Activated T-helper 17 cell treated with anti-CD3 and anti-CD28 coated beads, Interleukin-2, amount 50 U/mL, for 72 hours (primary cell): ENCODE data around the gene DRC1. TPM values are rescaled to one million over a fixed set of nuclear protein-coding genes. Genes with fewer than 3 reads are reported as not detected.

ENCODE experiments used
- ATAC-seq: fragments of 150-1000 bp; cut with Tn5 transposase; replicated peaks from 2 replicates; pipeline ENCODE4 v1.10.0; 2021; ENCODE audit warnings: mild to moderate bottlenecking, moderate library complexity
- H3K27ac Mint-ChIP-seq: one replicate; pipeline ENCODE4 v1.8.0; 2022; ENCODE audit warnings: mixed read lengths
- H3K27me3 Mint-ChIP-seq: one replicate; pipeline ENCODE4 v1.8.0; 2022; ENCODE audit warnings: mixed read lengths
- H3K36me3 Mint-ChIP-seq: one replicate; pipeline ENCODE4 v1.8.0; 2022; ENCODE audit warnings: low read depth, mild to moderate bottlenecking, mixed read lengths
- H3K4me1 Mint-ChIP-seq: one replicate; pipeline ENCODE4 v1.8.0; 2022; ENCODE audit warnings: mixed read lengths
- H3K4me3 Mint-ChIP-seq: one replicate; pipeline ENCODE4 v1.8.0; 2022; ENCODE audit warnings: mild to moderate bottlenecking, mixed read lengths
- H3K9me3 Mint-ChIP-seq: one replicate; pipeline ENCODE4 v1.8.0; 2022; ENCODE audit warnings: mixed read lengths
- total RNA-seq, 2 donors: library from RNA; stranded (reverse); gene quantifications; one replicate each; pipeline ENCODE4 v1.2.3, GENCODE V29; 2022

Gene DRC1
- total RNA-seq, 2 donors from 2014 or later = not detected

DNA sequence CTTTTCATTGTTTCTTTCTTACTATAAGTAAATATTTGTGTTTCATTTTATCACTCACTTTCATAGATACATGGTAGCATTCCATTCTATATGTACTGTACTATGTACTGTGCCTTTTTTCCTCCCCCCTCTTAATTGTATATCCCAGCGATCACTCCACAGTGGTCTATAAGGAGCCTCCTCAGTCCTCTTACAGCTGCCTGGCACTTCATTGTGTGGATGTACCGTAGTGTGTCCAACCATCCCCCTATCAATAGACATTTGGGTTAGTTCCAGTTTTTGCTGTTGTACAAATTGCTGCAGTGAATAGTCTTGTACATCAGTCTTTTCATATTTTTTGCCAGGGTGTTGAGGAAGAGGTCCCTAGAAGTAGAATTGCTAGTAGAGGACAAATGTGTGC, 21.4 kb upstream of the DRC1 start:
- H3K27ac Mint-ChIP-seq = no peak overlapping the region
- no peak for ATAC-seq
- peaks cover 5% of the 10 kb centered on the region for H3K4me1 Mint-ChIP-seq
- no peak overlapping the region for H3K4me3 Mint-ChIP-seq
- H3K27me3 Mint-ChIP-seq = no peaks in the 10 kb centered on the region
- peaks cover 96% of the 10 kb centered on the region for H3K36me3 Mint-ChIP-seq
- no peaks in the 10 kb centered on the region for H3K9me3 Mint-ChIP-seq

DNA sequence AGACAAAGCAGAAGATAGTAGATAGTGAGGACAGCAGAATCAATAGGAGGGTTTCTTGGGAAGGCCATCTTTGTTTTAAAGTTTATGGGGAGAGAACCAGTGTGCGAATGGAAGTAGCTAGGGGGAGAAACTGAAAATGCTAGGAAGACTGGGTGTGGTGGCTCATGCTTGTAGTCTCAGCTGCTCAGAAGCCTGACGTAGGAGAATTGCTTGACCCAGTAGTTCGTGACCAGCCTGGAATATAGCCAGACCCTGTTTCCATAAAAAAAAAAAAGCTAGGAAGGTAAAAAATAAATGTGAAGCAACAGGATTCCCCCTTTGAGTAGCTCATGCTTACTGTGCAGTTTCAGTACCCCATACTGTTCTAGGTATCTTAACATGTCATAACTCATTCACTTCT, 19.2 kb upstream of the DRC1 start:
- H3K27ac Mint-ChIP-seq = no peak overlapping the region
- no peak for ATAC-seq
- no peaks in the 10 kb centered on the region for H3K27me3 Mint-ChIP-seq
- peaks cover 98% of the 10 kb centered on the region for H3K36me3 Mint-ChIP-seq
- H3K9me3 Mint-ChIP-seq = no peaks in the 10 kb centered on the region
- H3K4me1 Mint-ChIP-seq = peaks cover 5% of the 10 kb centered on the region
- no peak overlapping the region for H3K4me3 Mint-ChIP-seq

DNA sequence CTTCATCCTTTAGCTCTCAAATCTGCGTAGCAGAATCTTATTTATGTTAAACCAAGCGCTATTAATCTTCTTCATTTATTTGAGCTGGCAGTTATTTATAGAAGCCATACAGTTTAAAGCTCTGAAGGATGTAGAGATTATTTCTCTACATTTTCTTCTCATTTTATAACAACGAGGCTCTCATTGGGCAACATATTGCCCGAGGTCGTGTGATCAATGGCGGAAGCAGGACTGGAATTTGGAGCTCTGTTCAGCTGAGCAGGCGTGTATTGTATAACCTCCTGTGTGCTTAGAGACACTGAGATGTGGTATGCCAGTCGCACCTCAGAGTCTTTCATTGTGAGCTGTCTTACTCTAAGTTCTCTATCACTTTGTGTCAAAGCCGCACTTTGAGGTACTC, 17.5 kb upstream of the DRC1 start:
- no peak overlapping the region for H3K27ac Mint-ChIP-seq
- no peak for ATAC-seq
- H3K27me3 Mint-ChIP-seq = no peaks in the 10 kb centered on the region
- H3K4me1 Mint-ChIP-seq = peaks cover 5% of the 10 kb centered on the region
- no peak overlapping the region for H3K4me3 Mint-ChIP-seq
- H3K36me3 Mint-ChIP-seq = peaks cover 99% of the 10 kb centered on the region
- no peaks in the 10 kb centered on the region for H3K9me3 Mint-ChIP-seq

DNA sequence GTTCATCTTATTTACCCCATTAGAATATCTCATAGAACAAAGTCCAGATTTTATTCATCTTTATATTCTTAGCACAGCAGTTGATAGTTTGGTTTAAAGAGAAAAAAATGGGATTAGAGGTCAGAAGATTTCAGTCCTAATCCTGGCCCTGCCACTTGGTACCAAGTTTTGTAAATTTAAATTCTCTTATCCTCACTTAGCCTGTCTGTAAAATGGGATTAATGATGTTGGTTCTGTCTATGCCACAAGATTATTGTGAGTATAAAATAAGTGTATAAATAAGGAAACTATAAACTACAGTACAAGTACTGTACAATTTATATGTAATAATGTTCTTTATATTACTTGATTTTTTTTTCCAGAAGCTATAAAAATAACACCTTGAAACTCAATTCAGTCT, 17.1 kb upstream of the DRC1 start:
- H3K27me3 Mint-ChIP-seq = no peaks in the 10 kb centered on the region
- H3K36me3 Mint-ChIP-seq = peaks cover 99% of the 10 kb centered on the region
- H3K9me3 Mint-ChIP-seq = no peaks in the 10 kb centered on the region
- H3K4me3 Mint-ChIP-seq = no peak overlapping the region
- ATAC-seq = no peak
- peaks cover 5% of the 10 kb centered on the region for H3K4me1 Mint-ChIP-seq
- no peak overlapping the region for H3K27ac Mint-ChIP-seq

DNA sequence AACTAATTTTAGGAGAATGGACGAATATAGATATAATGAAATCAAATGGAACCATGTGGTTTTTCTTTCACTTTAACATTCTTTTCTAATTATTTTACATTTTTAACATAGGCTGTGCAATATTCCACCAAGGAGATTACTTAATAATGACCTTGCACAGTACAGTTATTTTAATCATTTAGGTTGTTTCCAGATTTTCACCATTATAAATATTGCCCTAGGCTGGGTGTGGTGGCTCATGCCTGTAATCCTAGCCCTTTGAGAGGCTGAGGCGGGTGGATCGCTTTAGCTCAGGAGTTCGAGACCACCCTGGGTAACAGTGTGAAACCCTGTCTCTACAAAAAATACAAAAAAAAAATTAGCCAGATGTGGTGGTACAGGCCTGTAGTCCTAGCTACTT, 14.5 kb upstream of the DRC1 start:
- H3K4me3 Mint-ChIP-seq = no peak overlapping the region
- peaks cover 5% of the 10 kb centered on the region for H3K4me1 Mint-ChIP-seq
- no peak for ATAC-seq
- H3K27ac Mint-ChIP-seq = no peak overlapping the region
- H3K9me3 Mint-ChIP-seq = no peaks in the 10 kb centered on the region
- H3K27me3 Mint-ChIP-seq = no peaks in the 10 kb centered on the region
- peaks cover 93% of the 10 kb centered on the region for H3K36me3 Mint-ChIP-seq

DNA sequence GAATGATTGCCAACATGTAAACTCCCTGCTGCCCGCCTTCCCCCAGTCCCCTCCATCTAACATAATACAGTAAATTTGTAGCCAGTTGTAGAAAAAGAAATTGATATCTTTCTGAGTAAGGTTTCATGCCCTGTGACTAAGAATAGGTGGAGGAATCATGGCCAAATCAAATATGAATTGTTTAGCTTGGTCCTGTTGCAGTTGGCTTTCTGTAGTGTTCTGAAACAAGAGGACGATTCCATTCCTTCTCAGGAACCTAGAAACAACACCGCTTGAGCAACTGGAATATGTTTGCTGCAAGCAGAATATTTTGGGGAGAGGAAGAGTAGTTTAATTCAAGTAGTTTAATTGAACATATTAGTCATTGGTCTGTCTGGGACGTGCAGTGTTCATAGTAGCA, 7.0 kb upstream of the DRC1 start:
- Mint-ChIP-seq H3K27ac (peak overlapping the region; percentile 17), H3K4me1 (peaks cover 7% of the 10 kb centered on the region), H3K4me3 (no peak overlapping the region), H3K27me3 (no peaks in the 10 kb centered on the region), H3K9me3 (no peaks in the 10 kb centered on the region), H3K36me3 (peaks cover 44% of the 10 kb centered on the region)
- ATAC-seq = no peak

DNA sequence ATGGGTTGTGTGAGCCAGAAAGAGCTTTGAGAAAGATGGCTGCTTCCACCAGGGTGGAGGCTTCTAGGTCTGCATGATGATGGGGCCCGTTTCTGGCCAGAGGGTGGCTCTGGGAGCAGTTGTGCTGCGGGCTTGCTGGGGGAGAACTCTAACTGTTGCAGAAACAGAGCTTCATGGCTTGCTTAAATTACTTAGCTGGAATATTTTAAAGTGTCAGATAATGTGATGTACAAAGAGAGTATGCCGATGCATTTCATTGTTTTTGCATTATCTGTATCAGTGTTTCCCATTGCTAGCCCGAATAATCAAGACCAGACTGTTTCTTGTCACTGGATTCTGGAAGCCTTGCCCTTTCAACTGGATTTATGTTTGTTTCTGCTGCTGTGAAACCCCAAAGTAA, 6.3 kb upstream of the DRC1 start:
- Mint-ChIP-seq H3K4me1 (peaks cover 7% of the 10 kb centered on the region), H3K9me3 (no peaks in the 10 kb centered on the region), H3K36me3 (peaks cover 37% of the 10 kb centered on the region), H3K27me3 (no peaks in the 10 kb centered on the region), H3K27ac (peak overlapping the region; percentile 17), H3K4me3 (no peak overlapping the region)
- ATAC-seq = no peak

DNA sequence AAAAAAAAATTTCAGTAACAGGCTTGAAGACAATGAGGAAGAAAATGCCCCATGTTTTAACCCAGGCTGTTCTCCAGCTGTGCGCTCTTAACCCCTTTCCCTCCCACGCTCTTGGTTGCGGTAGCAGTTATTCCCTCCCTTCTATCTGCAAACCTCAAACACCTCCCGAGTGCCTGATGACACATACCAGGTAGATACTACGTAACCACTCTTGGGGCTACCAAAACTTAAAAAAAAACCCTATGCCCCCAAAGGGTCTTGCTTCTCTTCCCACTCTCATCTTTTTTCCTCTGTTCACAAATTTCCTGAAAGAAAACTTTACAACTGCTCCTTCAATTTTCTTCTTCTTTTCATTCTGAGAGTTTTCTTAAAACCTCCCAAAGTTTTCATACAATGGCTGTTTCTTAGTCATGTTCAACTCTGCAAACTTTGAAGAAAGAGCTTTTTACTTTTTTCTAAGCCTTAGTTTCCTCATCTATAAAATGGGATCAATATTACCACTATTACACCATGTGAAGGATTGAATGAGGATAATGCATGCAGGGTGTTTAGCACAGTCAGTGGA, 4.9 kb upstream of the DRC1 start:
- Mint-ChIP-seq H3K27me3 (no peaks in the 10 kb centered on the region), H3K27ac (peak overlapping the region; percentile 40), H3K4me1 (peaks cover 7% of the 10 kb centered on the region), H3K9me3 (no peaks in the 10 kb centered on the region), H3K4me3 (no peak overlapping the region), H3K36me3 (peaks cover 25% of the 10 kb centered on the region)
- peak; percentile 96 for ATAC-seq

DNA sequence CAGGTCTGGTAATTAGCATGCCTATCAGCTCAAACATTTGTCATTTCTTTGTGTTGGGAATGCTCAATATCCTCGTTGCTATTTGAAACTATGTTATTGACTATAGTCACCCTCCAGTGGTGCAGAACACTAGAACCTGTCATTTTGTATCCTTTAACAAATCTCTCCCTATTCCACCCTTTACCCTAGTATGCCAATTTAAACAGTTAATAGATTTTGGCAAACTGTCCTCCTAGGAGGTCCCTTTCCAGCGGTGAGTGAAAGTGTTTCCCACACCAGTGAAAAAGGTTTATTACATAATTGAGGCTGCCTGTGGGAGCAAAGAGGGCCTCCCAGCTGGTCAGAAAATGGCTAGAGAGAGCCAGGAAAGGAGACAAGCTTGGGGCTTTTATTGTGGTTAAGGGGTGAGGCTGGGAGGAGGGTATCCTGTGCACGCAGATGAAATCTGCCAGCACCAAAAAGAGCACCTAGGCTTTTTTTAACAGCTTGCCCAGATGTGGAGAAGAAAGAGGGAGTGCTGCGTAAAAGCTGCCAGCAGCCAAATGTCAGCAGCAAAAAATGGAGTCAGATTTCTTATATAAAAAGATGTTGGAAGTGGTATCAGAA, 1.8 kb upstream of the DRC1 start:
- no peak overlapping the region for H3K4me3 Mint-ChIP-seq
- no peaks in the 10 kb centered on the region for H3K9me3 Mint-ChIP-seq
- no peak overlapping the region for H3K27ac Mint-ChIP-seq
- H3K27me3 Mint-ChIP-seq = no peaks in the 10 kb centered on the region
- peaks cover 15% of the 10 kb centered on the region for H3K36me3 Mint-ChIP-seq
- peaks cover 7% of the 10 kb centered on the region for H3K4me1 Mint-ChIP-seq
- no peak for ATAC-seq

DNA sequence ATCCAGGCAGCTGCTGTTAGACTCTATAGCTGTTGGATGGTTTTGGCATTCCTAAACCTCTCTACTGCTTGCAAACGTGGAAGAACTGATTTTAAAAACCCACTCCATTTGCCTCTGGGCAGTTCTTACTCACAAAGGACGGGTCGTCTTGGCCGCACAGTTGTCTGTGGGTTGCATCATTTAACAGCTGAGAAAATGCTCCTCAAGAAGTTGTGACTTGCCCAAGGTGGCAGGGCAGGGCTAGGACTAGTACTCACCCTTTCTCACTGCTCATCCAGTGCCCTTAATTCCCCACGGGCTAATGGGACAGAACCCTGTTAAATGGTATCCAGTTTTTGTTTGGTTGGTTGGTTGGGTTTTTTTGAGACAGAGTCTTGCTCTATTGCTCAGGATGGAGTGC, 997 bp upstream of the DRC1 start:
- Mint-ChIP-seq H3K4me1 (peaks cover 7% of the 10 kb centered on the region), H3K36me3 (peaks cover 10% of the 10 kb centered on the region), H3K27me3 (peaks cover 3% of the 10 kb centered on the region), H3K4me3 (no peak overlapping the region), H3K9me3 (no peaks in the 10 kb centered on the region), H3K27ac (no peak overlapping the region)
- ATAC-seq = no peak

DNA sequence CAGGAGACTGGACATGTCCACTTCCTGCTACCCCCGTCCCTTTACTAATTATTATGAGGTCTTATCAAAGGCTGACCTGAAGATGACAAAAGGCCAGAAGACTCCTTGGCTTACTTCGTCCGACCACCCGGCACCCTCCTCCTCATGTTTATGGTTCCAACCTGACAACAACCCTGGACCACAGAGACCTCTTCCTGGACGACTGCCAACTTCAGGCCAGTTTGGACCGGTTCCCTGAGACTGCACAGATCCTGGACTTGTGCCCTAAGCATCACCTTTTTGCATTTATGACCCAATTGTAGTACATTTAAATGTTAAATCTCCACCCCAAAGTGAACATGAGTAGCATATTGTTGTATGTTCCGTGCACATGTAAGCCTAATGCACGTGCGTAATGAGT, 5.8 kb downstream of the DRC1 start:
- ATAC-seq = no peak
- H3K27me3 Mint-ChIP-seq = peaks cover 11% of the 10 kb centered on the region
- peaks cover 6% of the 10 kb centered on the region for H3K4me1 Mint-ChIP-seq
- H3K4me3 Mint-ChIP-seq = no peak overlapping the region
- H3K36me3 Mint-ChIP-seq = no peaks in the 10 kb centered on the region
- no peak overlapping the region for H3K27ac Mint-ChIP-seq
- H3K9me3 Mint-ChIP-seq = no peaks in the 10 kb centered on the region

DNA sequence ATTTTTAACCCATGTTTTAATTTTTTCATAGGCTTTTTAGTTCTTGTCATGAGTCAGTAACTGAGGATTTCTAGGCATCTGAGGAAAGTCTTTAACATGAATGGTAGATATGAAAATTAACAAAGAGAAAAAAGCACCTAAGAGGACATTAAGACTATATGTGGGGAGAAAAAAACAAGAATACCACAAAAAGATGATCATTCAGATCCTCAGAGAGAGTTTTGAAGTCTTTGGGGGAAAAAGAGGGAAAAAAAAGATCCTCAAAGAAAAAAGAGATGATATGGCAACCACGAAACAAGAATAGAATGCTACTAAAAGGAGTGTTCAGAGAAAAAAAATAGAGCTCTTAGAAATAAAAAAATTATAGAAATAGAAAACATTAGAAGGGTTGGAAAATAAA, 8.1 kb downstream of the DRC1 start:
- no peak overlapping the region for H3K27ac Mint-ChIP-seq
- peaks cover 6% of the 10 kb centered on the region for H3K4me1 Mint-ChIP-seq
- ATAC-seq = no peak
- peaks cover 11% of the 10 kb centered on the region for H3K27me3 Mint-ChIP-seq
- H3K36me3 Mint-ChIP-seq = no peaks in the 10 kb centered on the region
- no peak overlapping the region for H3K4me3 Mint-ChIP-seq
- no peaks in the 10 kb centered on the region for H3K9me3 Mint-ChIP-seq

DNA sequence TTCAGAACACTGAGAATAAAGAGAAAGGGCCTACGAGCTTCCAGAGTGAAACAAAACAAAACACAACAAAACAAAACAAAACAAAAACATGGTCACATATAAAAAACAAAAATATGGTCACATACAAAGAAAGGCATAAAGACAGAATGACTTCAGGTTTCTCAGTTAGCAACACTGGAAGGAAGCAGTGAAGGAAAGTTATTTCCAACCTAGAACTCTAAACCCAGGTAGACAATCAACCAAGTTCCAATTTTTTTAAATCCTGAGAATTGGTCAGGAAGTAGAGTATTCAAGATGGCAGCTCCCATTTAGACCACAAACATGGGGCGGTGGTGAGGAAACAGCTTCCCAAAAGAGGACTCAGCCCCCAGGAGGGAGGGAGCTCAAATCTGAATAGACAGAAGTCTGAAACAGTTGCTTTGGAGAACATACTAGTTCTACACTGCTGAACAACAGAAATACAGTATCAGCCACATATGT, 9.1 kb downstream of the DRC1 start:
- no peaks in the 10 kb centered on the region for H3K9me3 Mint-ChIP-seq
- peaks cover 8% of the 10 kb centered on the region for H3K27me3 Mint-ChIP-seq
- no peak overlapping the region for H3K27ac Mint-ChIP-seq
- H3K4me1 Mint-ChIP-seq = peaks cover 6% of the 10 kb centered on the region
- no peak overlapping the region for H3K4me3 Mint-ChIP-seq
- ATAC-seq = no peak
- no peaks in the 10 kb centered on the region for H3K36me3 Mint-ChIP-seq

DNA sequence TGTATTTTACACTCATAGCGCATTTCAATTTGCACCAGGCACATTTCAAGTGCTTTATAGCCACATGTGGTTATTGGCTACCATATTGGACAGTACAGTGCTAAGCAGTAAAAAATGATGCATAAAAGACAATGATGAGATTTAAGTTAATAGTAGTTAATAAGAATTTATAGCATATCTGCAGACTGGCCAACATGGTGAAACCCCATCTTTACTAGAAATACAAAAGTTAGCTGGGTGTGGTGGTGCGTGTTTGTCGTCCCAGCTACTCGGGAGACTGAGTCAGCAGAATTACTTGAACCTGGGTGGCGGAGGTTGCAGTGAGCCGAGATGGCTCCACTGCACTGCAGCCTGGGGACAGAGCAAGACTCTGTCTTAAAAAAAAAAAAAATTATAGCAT, 9.7 kb downstream of the DRC1 start:
- Mint-ChIP-seq H3K27me3 (peaks cover 8% of the 10 kb centered on the region), H3K4me3 (peak overlapping the region; percentile 45), H3K4me1 (peaks cover 6% of the 10 kb centered on the region), H3K36me3 (no peaks in the 10 kb centered on the region), H3K9me3 (no peaks in the 10 kb centered on the region), H3K27ac (no peak overlapping the region)
- ATAC-seq = no peak

DNA sequence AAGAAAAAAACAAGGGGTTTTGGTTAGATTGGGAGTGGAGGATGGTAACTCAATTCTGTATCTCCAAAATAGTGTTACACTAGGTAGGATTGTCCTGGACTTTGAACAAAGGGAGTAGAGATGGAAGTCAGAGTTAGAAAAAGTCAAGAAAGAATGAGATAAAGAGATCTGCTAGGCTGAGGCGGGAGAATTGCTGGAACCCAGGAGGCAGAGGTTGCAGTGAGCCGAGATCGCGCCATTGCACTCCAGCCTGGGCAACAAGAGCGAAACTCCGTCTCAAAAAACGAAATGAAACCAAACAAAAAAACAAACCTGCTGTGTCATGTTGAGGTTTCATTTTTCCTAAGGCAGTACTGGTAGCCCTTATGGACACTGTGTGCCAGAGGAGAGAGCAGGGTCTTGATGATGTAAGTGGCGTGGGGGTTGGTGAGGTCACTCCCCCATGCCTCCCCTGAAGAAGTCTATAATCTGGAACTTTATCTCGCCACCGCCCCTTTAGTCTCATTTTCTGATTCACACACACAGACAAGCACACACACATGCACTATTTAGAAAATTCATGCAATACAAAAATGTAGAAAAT, 10.5 kb downstream of the DRC1 start:
- Mint-ChIP-seq H3K4me3 (peak overlapping the region; percentile 45), H3K4me1 (peaks cover 6% of the 10 kb centered on the region), H3K27me3 (peaks cover 8% of the 10 kb centered on the region), H3K9me3 (no peaks in the 10 kb centered on the region), H3K36me3 (no peaks in the 10 kb centered on the region), H3K27ac (peak overlapping the region; percentile 0)
- peak; percentile 72 for ATAC-seq
